ENCODE results near the gene ARID1B.

GRCh38 chr6:156924246-156924645 lies 147.1 kb downstream of the ARID1B start:
- no peak for TF ChIP-seq TAF1 (conservative IDR thresholded peaks at IDR 0.05)
- no peak for TF ChIP-seq EGR1 (IDR thresholded peaks at IDR 0.05; ENCODE audit: low read depth in 2 of 2)
- TF ChIP-seq RAD21 (IDR thresholded peaks at IDR 0.05), result no peak
- TF ChIP-seq CTCF (IDR thresholded peaks at IDR 0.05; ENCODE audit: low read depth, low read length, missing input control), result no peak
- no peak for TF ChIP-seq YY1 (IDR thresholded peaks at IDR 0.05)
- no peak for TF ChIP-seq SP1 (IDR thresholded peaks at IDR 0.05)
- TF ChIP-seq REST (IDR thresholded peaks at IDR 0.05), result no peak

Data from liver (tissue), 3 donors.